IPS-20b (cell line): Measurements from ENCODE around the gene SUGCT.

Experiments used
- H3K27ac ChIP-seq: one replicate; pipeline ENCODE4 v1.5.1; 2013; ENCODE audit warnings: low read length
- H3K27me3 ChIP-seq: 2 replicates; pipeline ENCODE4 v1.6.1; 2013; ENCODE audit warnings: mild to moderate bottlenecking, low read length, inconsistent platforms; ENCODE audit not compliant: insufficient read depth
- H3K36me3 ChIP-seq: 2 replicates; pipeline ENCODE4 v1.6.1; 2013; ENCODE audit warnings: low read depth, mild to moderate bottlenecking, inconsistent platforms, low read length, moderate library complexity; ENCODE audit not compliant: insufficient read depth
- H3K4me1 ChIP-seq: 2 replicates; pipeline ENCODE4 v1.6.1; 2013; ENCODE audit warnings: mild to moderate bottlenecking, control low read depth, inconsistent platforms, low read length, moderate library complexity; ENCODE audit not compliant: insufficient read depth
- H3K4me3 ChIP-seq: 2 replicates; pipeline ENCODE4 v1.5.1; 2013; ENCODE audit warnings: mild to moderate bottlenecking, low read length, inconsistent platforms
- H3K9ac ChIP-seq: 2 replicates; pipeline ENCODE4 v1.6.1; 2013; ENCODE audit warnings: low read depth, mild to moderate bottlenecking, inconsistent platforms, low read length, moderate library complexity
- H3K9me3 ChIP-seq: 2 replicates; pipeline ENCODE4 v1.6.1; 2013; ENCODE audit warnings: mild to moderate bottlenecking, low read depth, low read length, inconsistent platforms; ENCODE audit not compliant: insufficient read depth

SUGCT gene

GRCh38 chr7:40884241-40884640 is 749.4 kb downstream of the SUGCT start:
- Histone ChIP-seq H3K27ac (no peak overlapping the region), H3K36me3 (no peaks in the 10 kb centered on the region), H3K4me1 (no peaks in the 10 kb centered on the region), H3K9ac (no peak overlapping the region), H3K27me3 (no peaks in the 10 kb centered on the region), H3K9me3 (no peaks in the 10 kb centered on the region; the same call in 1 of the 2 replicates), H3K4me3 (no peak overlapping the region)

GRCh38 chr7:40885503-40885902 is 750.7 kb downstream of the SUGCT start:
- no peak overlapping the region for H3K9ac ChIP-seq
- H3K36me3 ChIP-seq = no peaks in the 10 kb centered on the region
- no peak overlapping the region for H3K4me3 ChIP-seq
- no peaks in the 10 kb centered on the region for H3K4me1 ChIP-seq
- no peaks in the 10 kb centered on the region; the same call in none of the 2 replicates for H3K9me3 ChIP-seq
- no peaks in the 10 kb centered on the region for H3K27me3 ChIP-seq
- H3K27ac ChIP-seq = no peak overlapping the region

GRCh38 chr7:40887099-40887498 is 752.3 kb downstream of the SUGCT start:
- no peak overlapping the region for H3K9ac ChIP-seq
- no peak overlapping the region for H3K27ac ChIP-seq
- no peaks in the 10 kb centered on the region for H3K27me3 ChIP-seq
- H3K9me3 ChIP-seq = peaks cover 5% of the 10 kb centered on the region
- no peaks in the 10 kb centered on the region for H3K4me1 ChIP-seq
- H3K36me3 ChIP-seq = no peaks in the 10 kb centered on the region
- no peak overlapping the region for H3K4me3 ChIP-seq

DNA sequence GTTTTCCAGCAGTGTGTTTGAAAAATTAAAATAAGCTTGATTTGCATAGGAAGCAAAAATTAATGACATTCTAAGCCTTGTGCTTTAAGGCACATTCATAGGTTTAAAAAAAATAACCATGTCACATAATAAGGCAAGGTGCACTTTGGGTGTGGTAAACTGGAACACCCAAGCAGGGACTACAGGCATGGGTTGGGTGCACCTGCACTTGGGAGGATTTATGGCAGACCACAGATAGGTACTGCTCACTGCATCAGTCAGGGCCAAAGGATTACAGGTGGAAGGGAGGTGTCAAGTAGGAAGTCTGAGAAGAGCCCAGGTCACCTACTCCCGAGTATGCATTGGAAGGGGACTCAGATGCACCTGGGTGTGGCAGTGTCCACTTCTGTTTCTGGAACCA is 753.7 kb downstream of the SUGCT start:
- Histone ChIP-seq H3K4me3 (no peak overlapping the region), H3K9me3 (peaks cover 5% of the 10 kb centered on the region), H3K27me3 (no peaks in the 10 kb centered on the region), H3K27ac (no peak overlapping the region), H3K4me1 (no peaks in the 10 kb centered on the region), H3K36me3 (no peaks in the 10 kb centered on the region), H3K9ac (no peak overlapping the region)

- peaks cover 5% of the 10 kb centered on the region for H3K9me3 ChIP-seq
- H3K9ac ChIP-seq = no peak overlapping the region
- H3K27me3 ChIP-seq = no peaks in the 10 kb centered on the region
- H3K27ac ChIP-seq = no peak overlapping the region
- H3K4me1 ChIP-seq = no peaks in the 10 kb centered on the region
- H3K4me3 ChIP-seq = no peak overlapping the region
- no peaks in the 10 kb centered on the region for H3K36me3 ChIP-seq
Measured at GRCh38 chr7:40889099-40889498, 754.3 kb downstream of the SUGCT start.

- Histone ChIP-seq H3K27me3 (no peaks in the 10 kb centered on the region), H3K9ac (no peak overlapping the region), H3K4me3 (no peak overlapping the region), H3K36me3 (no peaks in the 10 kb centered on the region), H3K4me1 (no peaks in the 10 kb centered on the region), H3K9me3 (peaks cover 5% of the 10 kb centered on the region), H3K27ac (no peak overlapping the region)
Measured at GRCh38 chr7:40889539-40889938, 754.7 kb downstream of the SUGCT start.

DNA sequence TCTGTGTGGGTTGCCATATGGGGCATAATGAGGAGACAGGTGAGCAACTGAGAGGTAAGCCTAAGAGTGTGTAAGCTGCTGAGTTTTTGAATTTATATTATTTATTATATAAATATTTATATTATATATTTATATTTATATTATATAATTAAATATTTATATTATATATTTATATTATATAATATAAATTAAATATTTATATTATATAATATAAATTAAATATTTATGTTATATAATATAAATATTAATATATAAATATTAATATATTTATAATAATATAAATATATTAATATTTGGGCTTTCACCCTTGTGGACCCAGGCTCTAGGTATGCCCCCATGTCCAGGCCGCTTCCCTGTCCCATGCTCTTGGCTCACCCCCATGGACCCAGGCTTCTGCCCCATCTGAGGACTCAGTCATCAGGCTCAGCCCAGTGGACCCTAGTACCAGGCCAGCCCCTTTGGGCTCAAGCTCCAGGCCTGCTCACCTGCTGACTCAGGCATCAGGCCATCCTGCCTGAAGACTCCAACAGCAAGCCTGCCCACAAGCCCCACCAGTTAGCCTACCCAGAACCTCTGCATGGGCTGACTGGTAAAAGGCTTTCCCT is 755.4 kb downstream of the SUGCT start:
- Histone ChIP-seq H3K4me3 (no peak overlapping the region), H3K27ac (no peak overlapping the region), H3K4me1 (no peaks in the 10 kb centered on the region), H3K27me3 (no peaks in the 10 kb centered on the region), H3K9ac (no peak overlapping the region), H3K36me3 (no peaks in the 10 kb centered on the region), H3K9me3 (peaks cover 5% of the 10 kb centered on the region)

DNA sequence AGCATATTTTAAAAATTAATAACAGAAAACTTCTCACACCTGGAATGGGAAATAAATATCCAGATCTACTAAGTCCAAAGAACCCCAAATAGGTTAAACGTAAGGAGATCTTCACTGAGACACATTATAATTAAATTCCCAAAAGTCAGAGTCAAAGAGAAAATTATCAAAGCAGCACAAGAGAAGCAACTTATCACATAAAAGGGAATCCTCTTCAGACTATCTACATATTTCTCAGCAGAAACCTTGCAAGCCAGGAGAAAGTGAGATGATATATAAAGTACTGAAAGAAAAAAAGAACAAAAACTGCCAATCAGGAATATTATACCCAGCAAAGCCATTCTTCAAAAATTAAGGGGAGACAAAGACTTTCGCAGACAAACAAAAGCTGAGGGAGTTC is 756.4 kb downstream of the SUGCT start:
- H3K27me3 ChIP-seq = no peaks in the 10 kb centered on the region
- no peak overlapping the region for H3K27ac ChIP-seq
- H3K9ac ChIP-seq = no peak overlapping the region
- no peaks in the 10 kb centered on the region for H3K36me3 ChIP-seq
- H3K9me3 ChIP-seq = peaks cover 12% of the 10 kb centered on the region
- no peak overlapping the region for H3K4me3 ChIP-seq
- H3K4me1 ChIP-seq = no peaks in the 10 kb centered on the region

- H3K27ac ChIP-seq = no peak overlapping the region
- no peak overlapping the region for H3K4me3 ChIP-seq
- H3K27me3 ChIP-seq = no peaks in the 10 kb centered on the region
- H3K9ac ChIP-seq = no peak overlapping the region
- no peaks in the 10 kb centered on the region for H3K4me1 ChIP-seq
- H3K36me3 ChIP-seq = no peaks in the 10 kb centered on the region
- H3K9me3 ChIP-seq = peaks cover 12% of the 10 kb centered on the region; the same call in 1 of the 2 replicates
Measured at GRCh38 chr7:40899151-40899550, 764.3 kb downstream of the SUGCT start.

DNA sequence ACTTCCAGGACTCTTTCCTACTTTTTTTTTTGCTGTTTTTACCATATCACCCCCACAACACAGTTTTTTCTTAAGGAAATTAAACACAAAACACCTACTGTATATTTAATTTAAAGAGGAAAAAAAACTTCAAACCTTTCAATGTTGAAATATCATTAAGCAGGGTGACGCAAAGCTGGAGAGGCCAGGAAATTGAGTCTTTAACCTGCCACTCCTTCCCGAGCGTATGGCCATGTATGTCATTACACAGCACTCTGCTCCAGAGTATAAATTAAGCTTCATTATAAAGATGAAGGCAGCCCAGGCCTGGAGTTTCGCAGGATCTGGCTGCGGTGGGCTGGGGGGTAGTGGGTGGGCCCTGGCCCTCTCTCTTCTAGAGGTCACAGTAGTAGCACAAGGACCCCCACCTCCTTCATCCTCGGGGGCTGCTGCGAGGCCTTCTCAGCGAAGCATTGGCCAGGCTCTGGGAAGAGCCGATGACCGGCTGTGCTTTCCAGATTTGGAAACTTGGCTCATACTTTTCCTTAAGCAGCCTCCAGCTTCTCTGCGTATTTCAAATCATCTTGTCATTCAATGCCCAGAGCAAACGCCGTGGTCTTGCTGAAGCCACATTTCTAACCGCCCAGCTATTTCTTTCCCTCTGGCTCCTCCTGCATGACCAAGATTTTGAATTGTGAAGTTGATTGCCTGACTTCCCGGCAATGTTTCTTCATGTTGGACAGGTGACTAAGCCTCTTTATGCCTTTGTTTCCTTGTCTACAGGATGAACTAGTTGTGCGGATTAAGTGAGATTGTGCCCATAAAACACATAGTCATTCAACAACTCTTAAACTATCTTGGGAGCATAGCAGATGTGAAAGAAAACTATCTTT is 765.1 kb downstream of the SUGCT start:
- H3K27ac ChIP-seq = no peak overlapping the region
- H3K9me3 ChIP-seq = peaks cover 12% of the 10 kb centered on the region; the same call in 1 of the 2 replicates
- H3K9ac ChIP-seq = no peak overlapping the region
- no peak overlapping the region for H3K4me3 ChIP-seq
- no peaks in the 10 kb centered on the region for H3K36me3 ChIP-seq
- H3K27me3 ChIP-seq = no peaks in the 10 kb centered on the region
- no peaks in the 10 kb centered on the region for H3K4me1 ChIP-seq

- Histone ChIP-seq H3K4me3 (no peak overlapping the region), H3K4me1 (no peaks in the 10 kb centered on the region), H3K27ac (no peak overlapping the region), H3K36me3 (no peaks in the 10 kb centered on the region), H3K9me3 (no peaks in the 10 kb centered on the region), H3K9ac (no peak overlapping the region), H3K27me3 (no peaks in the 10 kb centered on the region)
Measured at GRCh38 chr7:40903872-40904271, 769.1 kb downstream of the SUGCT start.

DNA sequence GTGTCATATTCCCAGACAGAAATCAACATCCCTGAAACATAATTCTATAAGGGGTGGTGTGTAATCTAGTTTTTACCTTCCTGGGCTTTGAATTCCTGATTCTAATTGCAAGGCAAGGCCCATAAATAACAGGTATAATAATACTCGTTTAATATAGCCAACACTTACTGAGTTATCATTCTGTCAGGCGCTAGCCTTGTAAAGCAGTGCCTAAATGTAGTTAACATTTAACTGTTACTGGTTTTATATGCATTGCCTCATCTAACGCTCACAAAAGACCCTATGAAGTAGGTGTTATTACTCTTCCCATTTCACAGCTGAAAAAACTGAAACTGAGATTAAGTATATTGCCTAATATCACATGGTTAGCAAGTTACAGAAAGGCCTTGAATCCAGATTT is 772.5 kb downstream of the SUGCT start:
- Histone ChIP-seq H3K27me3 (no peaks in the 10 kb centered on the region), H3K9me3 (no peaks in the 10 kb centered on the region), H3K9ac (no peak overlapping the region), H3K27ac (no peak overlapping the region), H3K4me1 (no peaks in the 10 kb centered on the region), H3K4me3 (no peak overlapping the region), H3K36me3 (no peaks in the 10 kb centered on the region)
